GM12878 (cell line): ENCODE results near the gene VCPKMT. TPM values are rescaled to one million over a fixed set of nuclear protein-coding genes. Genes with fewer than 3 reads are reported as not detected.

ENCODE experiments used
- ATF2 ChIP-seq: IDR thresholded peaks from 2 replicates; pipeline ENCODE4 v1.6.1; 2012; ENCODE audit warnings: low read length, inconsistent platforms
- CBX5 ChIP-seq: sonication (generic); IDR thresholded peaks from 2 replicates; pipeline ENCODE4 v1.6.1; 2016; ENCODE audit warnings: low read depth, moderate library complexity, mild to moderate bottlenecking, inconsistent platforms
- CHD4 ChIP-seq: fragments of 200-600 bp; sonication (generic); IDR thresholded peaks from 2 replicates; pipeline ENCODE4 v1.6.1; 2016; ENCODE audit warnings: mild to moderate bottlenecking
- CTCF ChIP-seq, 3 experiments: IDR thresholded peaks in 2 of 3; conservative IDR thresholded peaks in 1 of 3; 2 replicates each; pipeline ENCODE4 v1.5.1; 2011; ENCODE audit warnings: low read depth in 3 of 3, low read length in 3 of 3, mild to moderate bottlenecking in 3 of 3, control low read depth in 2 of 3, moderate library complexity in 2 of 3, inconsistent platforms in 1 of 3, mixed read lengths in 1 of 3; ENCODE audit not compliant: control insufficient read depth in 2 of 3, insufficient read depth in 1 of 3; ENCODE audit errors: extremely low read depth in 1 of 3
- E4F1 ChIP-seq: fragments of 450-650 bp; IDR thresholded peaks from 2 replicates; pipeline ENCODE4 v1.6.1; 2018; ENCODE audit warnings: borderline replicate concordance, mild to moderate bottlenecking; ENCODE audit not compliant: partially characterized antibody
- EED ChIP-seq: sonication (generic); IDR thresholded peaks from 2 replicates; pipeline ENCODE4 v1.6.1; 2016; ENCODE audit warnings: antibody characterized with exemption, low read depth
- EZH2 ChIP-seq: IDR thresholded peaks from 2 replicates; pipeline ENCODE4 v1.6.1; 2012; ENCODE audit warnings: low read depth, mild to moderate bottlenecking, control low read depth, inconsistent platforms, low read length, borderline replicate concordance; ENCODE audit not compliant: control insufficient read depth
- IKZF2 ChIP-seq, 2 experiments: fragments of 450-650 bp; IDR thresholded peaks; 2 replicates each; pipeline ENCODE4 v1.6.1; 2017; ENCODE audit warnings: mild to moderate bottlenecking in 2 of 2, moderate library complexity in 2 of 2
- KLF5 ChIP-seq: fragments of 450-650 bp; IDR thresholded peaks from 2 replicates; pipeline ENCODE4 v1.6.1; 2014; ENCODE audit warnings: mild to moderate bottlenecking; ENCODE audit not compliant: partially characterized antibody
- LARP7 ChIP-seq: fragments of 450-650 bp; IDR thresholded peaks from 2 replicates; pipeline ENCODE4 v1.6.1; 2017; ENCODE audit warnings: mild to moderate bottlenecking
- MXI1 ChIP-seq: fragments of 150-350 bp; IDR thresholded peaks from 2 replicates; pipeline ENCODE4 v1.6.1; 2011; ENCODE audit warnings: low read depth, mild to moderate bottlenecking, inconsistent platforms, low read length, improper control_type of control experiment
- NFIC ChIP-seq: IDR thresholded peaks from 2 replicates; pipeline ENCODE4 v1.6.1; 2012; ENCODE audit warnings: low read depth, mild to moderate bottlenecking, inconsistent platforms, low read length, moderate library complexity
- POLR2A ChIP-seq: IDR thresholded peaks from 2 replicates; pipeline ENCODE4 v1.6.1; 2011; ENCODE audit warnings: low read depth, mild to moderate bottlenecking, low read length
- RELB ChIP-seq: fragments of 450-650 bp; IDR thresholded peaks from 2 replicates; pipeline ENCODE4 v1.6.1; 2017; ENCODE audit warnings: low read depth, mild to moderate bottlenecking, moderate library complexity
- REST ChIP-seq: IDR thresholded peaks from 2 replicates; pipeline ENCODE4 v1.6.1; 2012; ENCODE audit warnings: mild to moderate bottlenecking, low read depth, low read length
- RUNX3 ChIP-seq: IDR thresholded peaks from 2 replicates; pipeline ENCODE4 v1.6.1; 2012; ENCODE audit warnings: low read length, inconsistent platforms
- TCF3 ChIP-seq: IDR thresholded peaks from 2 replicates; pipeline ENCODE4 v1.6.1; 2012; ENCODE audit warnings: low read depth, mild to moderate bottlenecking, low read length, borderline replicate concordance; ENCODE audit not compliant: insufficient read depth
- ZNF384 ChIP-seq: IDR thresholded peaks from 2 replicates; pipeline ENCODE4 v1.6.1; 2012; ENCODE audit warnings: low read depth, mild to moderate bottlenecking, low read length, improper control_type of control experiment, borderline replicate concordance
- ZSCAN29 ChIP-seq: fragments of 450-650 bp; IDR thresholded peaks from 2 replicates; pipeline ENCODE4 v1.6.1; 2017; ENCODE audit warnings: mild to moderate bottlenecking, moderate library complexity
- polyA plus RNA-seq, 11 experiments: library from polyadenylated mRNA; depleted of rRNA in 4 of 11; unstranded in 6 of 11; stranded (reverse) in 5 of 11; fragments of >200 nt; fragmentation: Nextera tagmentation in 4 of 11; fragmentation: Illumina TruSeq in 1 of 11; extraction: Ambion mirVana in 4 of 11; extraction: Trizol in 1 of 11; gene quantifications; 1 replicate in 1 of 11; 2 replicates in 10 of 11; pipeline versions ENCODE4 v1.2.1 to v1.2.3, GENCODE V29; 2011 to 2016; ENCODE audit warnings: inconsistent platforms in 2 of 11, missing spikeins in 2 of 11, low read depth in 1 of 11
- total RNA-seq, 4 experiments: library from RNA; depleted of rRNA in 3 of 4; stranded (reverse); fragments of >200 nt in 3 of 4; fragmentation: Illumina TruSeq in 1 of 4; extraction: Trizol in 1 of 4; gene quantifications; 2 replicates each; pipeline versions ENCODE4 v1.2.1 to v1.2.3, GENCODE V29; 2013 to 2021

VCPKMT gene
- total and polyA plus RNA-seq, 10 of the 15 experiments (the other 5 are each of a cell fraction or from before 2014, with no cell fraction given), result 8.5 to 18.4 (median 12.8) TPM

- 0 out of 2 replicates have a peak, but pooled peaks have one; percentile 16 for TF ChIP-seq RELB
- TF ChIP-seq RUNX3, result 0 out of 2 replicates have a peak, but pooled peaks have one; percentile 31
- TF ChIP-seq EZH2, result no peak
- TF ChIP-seq CHD4, result no peak
- TF ChIP-seq CTCF (IDR thresholded peaks at IDR 0.05 in 2 of 3, conservative IDR thresholded peaks at IDR 0.05 in 1 of 3; ENCODE audit: control insufficient read depth in 2 of 3, extremely low read depth in 1 of 3, insufficient read depth in 1 of 3, low read depth in 3 of 3, low read length in 3 of 3), result peak in 2 of 3 experiments; percentile 19 to 48; a peak in 3 of 6 replicates
- peak; percentile 86 for TF ChIP-seq POLR2A
- no peak for TF ChIP-seq LARP7
- TF ChIP-seq CBX5, result no peak
- TF ChIP-seq IKZF2 (IDR thresholded peaks at IDR 0.05), result peak; percentile 59 to 61
- peak; percentile 57; the same call in 1 of the 2 replicates for TF ChIP-seq MXI1
- no peak for TF ChIP-seq E4F1
- TF ChIP-seq ZSCAN29, result 0 out of 2 replicates have a peak, but pooled peaks have one; percentile 21
- peak; percentile 69; the same call in 1 of the 2 replicates for TF ChIP-seq ZNF384
- TF ChIP-seq TCF3, result peak; percentile 48; the same call in 1 of the 2 replicates
- peak; percentile 79 for TF ChIP-seq ATF2
- TF ChIP-seq NFIC, result peak; percentile 68
- peak; percentile 61 for TF ChIP-seq EED
- TF ChIP-seq REST, result no peak
- TF ChIP-seq KLF5, result no peak
Observed at GRCh38 chr14:50062438-50063085, 53.8 kb downstream of the VCPKMT start (continued).
